ENCODE measurements around the gene TFEB.

The TFEB gene

GRCh38 chr6:41704656-41705310, 30.6 kb downstream of the TFEB start:
- DNase-seq = no peak

- no peak for DNase-seq
These were observed 31.4 kb downstream of the TFEB start for GRCh38 chr6:41704028-41704427.

GRCh38 chr6:41702771-41703494, 32.5 kb downstream of the TFEB start:
- DNase-seq = no peak

- no peak for DNase-seq
These were observed 33.2 kb downstream of the TFEB start for GRCh38 chr6:41702089-41702745.

GRCh38 chr6:41700463-41701347, 34.7 kb downstream of the TFEB start:
- no peak for DNase-seq

GRCh38 chr6:41699063-41699462, 36.3 kb downstream of the TFEB start:
- DNase-seq = no peak

GRCh38 chr6:41697861-41698781, 37.3 kb downstream of the TFEB start:
- DNase-seq = no peak

- DNase-seq = no peak
These were observed 38.6 kb downstream of the TFEB start for GRCh38 chr6:41696788-41697187.

GRCh38 chr6:41695825-41696224, 39.6 kb downstream of the TFEB start:
- DNase-seq = no peak

- DNase-seq = no peak
These were observed 40.4 kb downstream of the TFEB start for GRCh38 chr6:41694815-41695526.

GRCh38 chr6:41693281-41694240, 41.8 kb downstream of the TFEB start:
- no peak for DNase-seq

GRCh38 chr6:41692730-41693129, 42.7 kb downstream of the TFEB start:
- no peak for DNase-seq

- no peak for DNase-seq
These were observed 43.2 kb downstream of the TFEB start for GRCh38 chr6:41692080-41692675.

GRCh38 chr6:41691426-41692079, 43.9 kb downstream of the TFEB start:
- no peak for DNase-seq

GRCh38 chr6:41690541-41691330, 44.7 kb downstream of the TFEB start:
- no peak for DNase-seq

GRCh38 chr6:41689171-41690008, 46.0 kb downstream of the TFEB start:
- no peak for DNase-seq

- DNase-seq = no peak
These were observed 47.0 kb downstream of the TFEB start for GRCh38 chr6:41688256-41688965.

All from activated T-cell treated with anti-CD3 and anti-CD28 coated beads for 4 hours (primary cell).